ENCODE results near the gene CPNE5.
A peak's percentile ranks its signal among the peaks of the same experiment; 100 is the strongest.

- TF ChIP-seq CTCF (IDR thresholded peaks at IDR 0.05), result no peak
- no peak for TF ChIP-seq POLR2A (IDR thresholded peaks at IDR 0.05)
- TF ChIP-seq EP300 (IDR thresholded peaks at IDR 0.05), result peak in 1 of 2 donors; percentile 23
Observed at GRCh38 chr6:36822506-36823269, 16.6 kb downstream of the CPNE5 start.
